ENCODE results near the gene PDCD7.
"Not testable (repeated sequence)": the region's sequence is repeated elsewhere in the genome, so short reads cannot be mapped to it uniquely, and the experiment has no call there.

PDCD7 gene

DNA sequence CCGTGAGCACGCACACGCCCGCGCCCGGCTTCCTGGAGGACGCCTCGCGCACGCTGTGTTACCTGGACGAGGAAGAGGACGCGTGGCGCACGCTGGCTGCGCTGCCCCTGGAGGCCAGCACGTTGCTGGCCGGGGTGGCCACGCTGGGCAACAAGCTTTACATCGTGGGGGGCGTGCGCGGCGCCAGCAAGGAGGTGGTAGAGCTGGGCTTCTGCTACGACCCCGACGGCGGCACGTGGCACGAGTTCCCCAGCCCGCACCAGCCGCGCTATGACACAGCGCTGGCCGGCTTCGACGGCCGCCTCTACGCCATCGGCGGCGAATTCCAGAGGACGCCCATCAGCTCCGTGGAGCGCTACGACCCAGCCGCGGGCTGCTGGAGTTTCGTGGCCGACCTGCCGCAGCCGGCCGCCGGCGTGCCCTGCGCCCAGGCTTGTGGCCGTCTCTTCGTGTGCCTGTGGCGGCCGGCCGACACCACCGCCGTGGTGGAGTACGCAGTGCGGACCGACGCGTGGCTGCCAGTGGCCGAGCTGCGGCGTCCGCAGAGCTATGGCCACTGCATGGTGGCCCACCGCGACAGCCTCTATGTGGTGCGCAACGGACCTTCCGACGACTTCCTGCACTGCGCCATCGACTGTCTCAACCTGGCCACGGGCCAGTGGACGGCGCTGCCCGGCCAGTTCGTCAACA lies 56.2 kb downstream of the PDCD7 start:
- Histone ChIP-seq H3K36me3 (no peaks in the 10 kb centered on the region), H3K4me1 (ENCODE audit: control insufficient read depth in 1 of 2, insufficient read depth in 1 of 2, low read depth in 1 of 2, low read length in 1 of 2) (peaks cover 0 to 4% of the 10 kb centered on the region in 2 experiments), H3K27ac (no peak overlapping the region), H3K9me3 (no peaks in the 10 kb centered on the region), H3K4me3 (ENCODE audit: low read depth in 1 of 2, low read length in 1 of 2) (no peak overlapping the region), H3K27me3 (peaks cover 80% of the 10 kb centered on the region)
- TF ChIP-seq, protein P1, sequence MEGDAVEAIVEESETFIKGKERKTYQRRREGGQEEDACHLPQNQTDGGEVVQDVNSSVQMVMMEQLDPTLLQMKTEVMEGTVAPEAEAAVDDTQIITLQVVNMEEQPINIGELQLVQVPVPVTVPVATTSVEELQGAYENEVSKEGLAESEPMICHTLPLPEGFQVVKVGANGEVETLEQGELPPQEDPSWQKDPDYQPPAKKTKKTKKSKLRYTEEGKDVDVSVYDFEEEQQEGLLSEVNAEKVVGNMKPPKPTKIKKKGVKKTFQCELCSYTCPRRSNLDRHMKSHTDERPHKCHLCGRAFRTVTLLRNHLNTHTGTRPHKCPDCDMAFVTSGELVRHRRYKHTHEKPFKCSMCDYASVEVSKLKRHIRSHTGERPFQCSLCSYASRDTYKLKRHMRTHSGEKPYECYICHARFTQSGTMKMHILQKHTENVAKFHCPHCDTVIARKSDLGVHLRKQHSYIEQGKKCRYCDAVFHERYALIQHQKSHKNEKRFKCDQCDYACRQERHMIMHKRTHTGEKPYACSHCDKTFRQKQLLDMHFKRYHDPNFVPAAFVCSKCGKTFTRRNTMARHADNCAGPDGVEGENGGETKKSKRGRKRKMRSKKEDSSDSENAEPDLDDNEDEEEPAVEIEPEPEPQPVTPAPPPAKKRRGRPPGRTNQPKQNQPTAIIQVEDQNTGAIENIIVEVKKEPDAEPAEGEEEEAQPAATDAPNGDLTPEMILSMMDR (IDR thresholded peaks at IDR 0.05), result no peak

DNA sequence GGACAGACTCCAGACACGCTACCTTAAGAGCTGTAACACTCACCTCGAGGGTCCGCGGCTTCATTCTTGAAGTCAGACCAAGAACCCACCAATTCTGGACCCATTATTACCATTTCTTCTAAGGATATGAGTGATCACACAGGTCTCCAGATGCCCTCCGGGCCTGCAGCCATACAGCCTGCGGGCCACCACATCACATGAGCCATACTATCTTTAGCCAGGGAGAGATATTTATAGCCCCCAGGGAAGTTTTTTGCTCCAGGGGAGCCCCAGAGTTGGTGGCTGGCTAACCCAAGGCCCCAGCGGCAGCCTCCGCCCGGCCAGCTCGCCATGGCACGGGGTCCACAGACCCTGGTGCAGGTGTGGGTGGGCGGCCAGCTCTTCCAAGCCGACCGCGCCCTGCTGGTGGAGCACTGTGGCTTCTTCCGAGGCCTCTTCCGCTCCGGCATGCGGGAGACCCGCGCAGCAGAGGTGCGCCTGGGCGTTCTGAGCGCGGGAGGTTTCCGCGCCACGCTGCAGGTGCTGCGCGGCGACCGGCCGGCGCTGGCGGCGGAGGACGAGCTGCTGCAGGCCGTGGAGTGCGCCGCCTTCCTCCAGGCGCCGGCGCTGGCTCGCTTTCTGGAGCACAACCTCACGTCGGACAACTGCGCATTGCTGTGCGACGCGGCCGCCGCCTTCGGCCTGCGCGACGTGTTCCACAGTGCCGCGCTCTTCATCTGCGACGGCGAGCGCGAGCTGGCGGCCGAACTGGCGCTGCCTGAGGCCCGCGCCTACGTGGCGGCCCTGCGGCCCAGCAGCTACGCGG lies 56.9 kb downstream of the PDCD7 start, which contains the start of gene KBTBD13:
Gene KBTBD13 (plus strand): TSS at position 261 of the 805 bp plus-strand sequence. CDS start 70 bp downstream, at position 331.
- TF ChIP-seq, protein P1 (IDR thresholded peaks at IDR 0.05), result no peak
- Histone ChIP-seq H3K27me3 (peaks cover 76% of the 10 kb centered on the region), H3K4me3 (ENCODE audit: low read depth in 1 of 2, low read length in 1 of 2) (no peak within 1 kb of the TSS), H3K4me1 (ENCODE audit: control insufficient read depth in 1 of 2, insufficient read depth in 1 of 2, low read depth in 1 of 2, low read length in 1 of 2) (peaks cover 0 to 4% of the 10 kb centered on the region in 2 experiments), H3K9me3 (no peaks in the 10 kb centered on the region), H3K36me3 (no peaks in the 10 kb centered on the region), H3K27ac (no peak within 1 kb of the TSS)

DNA sequence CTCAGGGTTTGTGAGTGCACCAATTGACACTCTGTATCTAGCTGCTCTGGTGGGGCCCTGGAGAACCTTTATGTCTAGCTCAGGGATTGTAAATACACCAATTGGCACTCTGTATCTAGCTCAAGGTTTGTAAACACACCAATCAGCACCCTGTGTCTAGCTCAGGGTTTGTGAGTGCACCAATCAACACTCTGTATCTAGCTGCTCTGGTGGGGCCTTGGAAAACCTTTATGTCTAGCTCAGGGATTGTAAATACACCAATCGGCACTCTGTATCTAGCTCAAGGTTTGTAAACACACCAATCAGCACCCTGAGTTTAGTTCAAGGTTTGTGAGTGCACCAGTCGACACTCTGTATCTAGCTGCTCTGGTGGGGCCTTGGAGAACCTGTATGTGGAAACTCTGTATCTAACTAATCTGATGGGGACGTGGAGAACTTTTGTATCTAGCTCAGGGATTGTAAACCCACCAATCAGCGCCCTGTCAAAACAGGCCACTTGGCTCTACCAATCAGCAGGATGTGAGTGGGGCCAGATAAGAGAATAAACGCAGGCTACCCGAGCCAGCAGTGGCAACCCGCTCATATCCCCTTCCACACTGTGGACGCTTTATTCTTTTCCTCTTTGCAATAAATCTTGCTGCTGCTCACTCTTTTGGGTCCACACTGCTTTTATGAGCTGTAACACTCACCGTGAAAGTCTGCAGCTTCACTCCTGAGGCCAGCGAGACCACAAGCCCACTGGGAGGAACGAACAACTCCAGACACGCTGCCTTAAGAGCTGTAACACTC lies 57.8 kb downstream of the PDCD7 start:
- not testable (repeated sequence) for H3K4me1 ChIP-seq (ENCODE audit: control insufficient read depth in 1 of 2, insufficient read depth in 1 of 2, low read depth in 1 of 2, low read length in 1 of 2); H3K27ac ChIP-seq

DNA sequence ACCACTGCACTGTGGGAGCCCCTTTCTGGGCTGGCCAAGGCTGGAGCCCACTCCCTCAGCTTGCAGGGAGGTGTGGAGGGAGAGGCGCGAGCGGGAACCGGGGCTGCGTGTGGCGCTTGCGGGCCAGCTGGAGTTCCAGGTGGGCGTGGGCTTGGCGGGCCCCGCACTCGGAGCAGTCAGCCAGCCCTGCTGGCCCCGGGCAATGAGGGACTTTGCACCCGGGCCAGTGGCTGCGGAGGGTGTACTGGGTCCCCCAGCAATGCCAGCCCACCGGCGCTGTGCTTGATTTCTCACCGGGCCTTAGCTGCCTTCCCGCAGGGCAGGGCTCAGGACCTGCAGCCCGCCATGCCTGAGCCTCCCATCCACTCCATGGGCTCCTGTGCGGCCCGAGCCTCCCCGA lies 58.7 kb downstream of the PDCD7 start:
- H3K9me3 ChIP-seq; H3K4me1 ChIP-seq (ENCODE audit: control insufficient read depth in 1 of 2, insufficient read depth in 1 of 2, low read depth in 1 of 2, low read length in 1 of 2); H3K36me3 ChIP-seq; H3K27ac ChIP-seq; H3K4me3 ChIP-seq (ENCODE audit: low read depth in 1 of 2, low read length in 1 of 2): not testable (repeated sequence)
- H3K27me3 ChIP-seq, result peaks cover 76% of the 10 kb centered on the region

More for the DNA sequence above, 57.8 kb downstream of the PDCD7 start:
- peaks cover 76% of the 10 kb centered on the region for H3K27me3 ChIP-seq
- not testable (repeated sequence) for H3K9me3 ChIP-seq; H3K36me3 ChIP-seq; H3K4me3 ChIP-seq (ENCODE audit: low read depth in 1 of 2, low read length in 1 of 2)

DNA sequence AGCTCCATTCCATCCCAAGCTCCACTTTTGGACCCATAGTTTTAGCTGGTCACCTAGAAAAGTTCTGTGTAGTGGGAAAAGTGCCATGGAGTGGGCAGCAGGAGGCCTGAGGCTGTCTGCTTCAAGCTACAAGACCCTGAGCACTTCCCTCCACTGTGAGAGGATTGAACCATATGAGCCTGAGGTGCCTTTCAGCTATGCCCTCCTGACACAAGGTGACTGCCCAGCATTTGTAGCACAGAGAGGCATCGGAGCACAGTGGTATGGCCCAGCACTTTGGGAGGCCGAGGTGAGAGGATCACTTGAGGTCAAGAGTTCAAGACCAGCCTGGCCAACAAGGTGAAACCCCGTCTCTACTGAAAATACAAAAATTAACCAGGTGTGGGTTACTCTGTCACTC lies 61.0 kb downstream of the PDCD7 start:
- H3K4me3 ChIP-seq (ENCODE audit: low read depth in 1 of 2, low read length in 1 of 2), result no peak overlapping the region
- no peaks in the 10 kb centered on the region for H3K36me3 ChIP-seq
- no peak overlapping the region for H3K27ac ChIP-seq
- H3K9me3 ChIP-seq, result no peaks in the 10 kb centered on the region
- no peaks in the 10 kb centered on the region for H3K4me1 ChIP-seq (ENCODE audit: control insufficient read depth in 1 of 2, insufficient read depth in 1 of 2, low read depth in 1 of 2, low read length in 1 of 2)
- TF ChIP-seq, protein P1 (IDR thresholded peaks at IDR 0.05), result no peak
- peaks cover 76% of the 10 kb centered on the region for H3K27me3 ChIP-seq

DNA sequence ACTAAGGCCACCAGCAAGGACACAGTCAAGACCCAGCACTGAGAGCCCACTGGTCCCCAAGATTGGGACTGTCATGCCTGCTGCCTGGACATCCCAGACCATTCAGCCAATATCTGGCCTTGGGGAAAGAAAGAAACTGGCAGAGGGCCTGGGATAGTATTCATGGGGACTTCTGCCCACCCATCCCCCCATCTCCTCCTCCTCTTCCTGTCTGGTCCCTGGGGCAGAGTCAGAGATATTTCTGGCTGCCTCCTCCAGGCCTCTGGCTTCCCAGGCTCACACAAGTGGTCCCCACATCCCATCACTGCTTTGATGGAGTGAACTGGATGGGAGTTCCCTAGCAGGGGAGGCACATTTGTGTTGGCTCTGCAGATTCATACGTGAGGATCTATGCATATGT lies 61.6 kb downstream of the PDCD7 start:
- Histone ChIP-seq H3K36me3 (no peaks in the 10 kb centered on the region), H3K4me1 (ENCODE audit: control insufficient read depth in 1 of 2, insufficient read depth in 1 of 2, low read depth in 1 of 2, low read length in 1 of 2) (no peaks in the 10 kb centered on the region), H3K27me3 (peaks cover 76% of the 10 kb centered on the region), H3K9me3 (no peaks in the 10 kb centered on the region), H3K4me3 (ENCODE audit: low read depth in 1 of 2, low read length in 1 of 2) (no peak overlapping the region), H3K27ac (no peak overlapping the region)
- TF ChIP-seq, protein P1 (IDR thresholded peaks at IDR 0.05), result no peak

All from neutrophil (primary cell).